Fibroblast of the aortic adventitia (primary cell): ENCODE data around the gene GRIK3. TPM values are rescaled to one million over a fixed set of nuclear protein-coding genes. Genes with fewer than 3 reads are reported as not detected.

Source experiments
- DNase-seq: peaks from one replicate; pipeline ENCODE4 v3.0.0-alpha.2; 2010; ENCODE audit warnings: low read depth
- H3K4me3 ChIP-seq: 2 replicates; pipeline ENCODE4 v1.5.1; 2011; ENCODE audit warnings: low read depth, mild to moderate bottlenecking, control low read depth, low read length, moderate library complexity
- total RNA-seq: library from RNA; depleted of rRNA; stranded (reverse); fragments of >200 nt; gene quantifications from 2 replicates; pipeline ENCODE4 v1.2.3, GENCODE V29; 2012; ENCODE audit warnings: low replicate concordance
- TF ChIP-seq, protein P1 (sequence below): IDR thresholded peaks from 2 replicates; pipeline ENCODE4 v1.5.1; 2011; ENCODE audit warnings: mild to moderate bottlenecking, low read length, control low read depth, inconsistent platforms; ENCODE audit not compliant: insufficient read depth

The GRIK3 gene
- total RNA-seq, 1 donor: not detected

DNA sequence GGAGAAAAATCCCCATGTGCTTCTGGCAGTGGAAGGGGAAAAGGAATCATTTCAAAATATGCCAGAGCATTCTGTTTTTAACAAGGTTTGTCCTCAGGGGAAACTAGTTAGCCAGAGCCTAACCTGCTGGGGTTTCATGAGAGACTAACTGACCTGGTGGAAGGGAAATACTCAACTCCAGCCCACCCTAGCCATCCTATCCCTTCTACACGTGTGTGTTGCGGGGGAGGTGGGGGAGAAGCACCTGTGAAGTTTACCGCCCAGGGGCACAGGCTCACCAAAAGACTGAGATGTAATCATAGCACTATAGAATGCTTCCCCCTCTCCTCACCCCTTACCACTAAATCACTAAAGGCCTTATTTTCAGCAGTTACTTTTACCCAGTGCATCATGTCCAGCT lies 139.5 kb downstream of the GRIK3 start:
- TF ChIP-seq, protein P1, sequence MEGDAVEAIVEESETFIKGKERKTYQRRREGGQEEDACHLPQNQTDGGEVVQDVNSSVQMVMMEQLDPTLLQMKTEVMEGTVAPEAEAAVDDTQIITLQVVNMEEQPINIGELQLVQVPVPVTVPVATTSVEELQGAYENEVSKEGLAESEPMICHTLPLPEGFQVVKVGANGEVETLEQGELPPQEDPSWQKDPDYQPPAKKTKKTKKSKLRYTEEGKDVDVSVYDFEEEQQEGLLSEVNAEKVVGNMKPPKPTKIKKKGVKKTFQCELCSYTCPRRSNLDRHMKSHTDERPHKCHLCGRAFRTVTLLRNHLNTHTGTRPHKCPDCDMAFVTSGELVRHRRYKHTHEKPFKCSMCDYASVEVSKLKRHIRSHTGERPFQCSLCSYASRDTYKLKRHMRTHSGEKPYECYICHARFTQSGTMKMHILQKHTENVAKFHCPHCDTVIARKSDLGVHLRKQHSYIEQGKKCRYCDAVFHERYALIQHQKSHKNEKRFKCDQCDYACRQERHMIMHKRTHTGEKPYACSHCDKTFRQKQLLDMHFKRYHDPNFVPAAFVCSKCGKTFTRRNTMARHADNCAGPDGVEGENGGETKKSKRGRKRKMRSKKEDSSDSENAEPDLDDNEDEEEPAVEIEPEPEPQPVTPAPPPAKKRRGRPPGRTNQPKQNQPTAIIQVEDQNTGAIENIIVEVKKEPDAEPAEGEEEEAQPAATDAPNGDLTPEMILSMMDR: no peak
- no peak overlapping the region for H3K4me3 ChIP-seq
- DNase-seq: no peak

DNA sequence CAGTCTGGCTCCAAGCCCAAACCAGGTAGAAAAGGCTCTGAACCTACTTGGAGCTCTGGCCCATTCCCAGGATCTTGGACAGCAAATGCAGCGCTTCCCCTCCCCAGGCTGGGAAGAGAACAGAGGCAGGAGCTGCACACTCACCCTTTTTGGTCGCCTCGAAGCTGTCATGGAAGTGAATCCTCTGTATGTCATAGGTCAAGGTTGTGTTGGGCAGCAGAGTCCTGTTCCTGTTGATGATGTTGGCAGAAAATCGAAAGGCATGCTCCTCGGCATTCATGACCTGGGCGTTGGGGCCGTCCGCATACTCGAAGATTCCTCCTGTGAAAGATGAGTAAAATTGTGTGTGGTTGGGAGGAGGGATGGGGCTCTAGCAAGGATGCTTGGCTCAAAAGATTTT lies 143.5 kb downstream of the GRIK3 start:
- no peak for DNase-seq
- no peak overlapping the region for H3K4me3 ChIP-seq
- TF ChIP-seq, protein P1: no peak

DNA sequence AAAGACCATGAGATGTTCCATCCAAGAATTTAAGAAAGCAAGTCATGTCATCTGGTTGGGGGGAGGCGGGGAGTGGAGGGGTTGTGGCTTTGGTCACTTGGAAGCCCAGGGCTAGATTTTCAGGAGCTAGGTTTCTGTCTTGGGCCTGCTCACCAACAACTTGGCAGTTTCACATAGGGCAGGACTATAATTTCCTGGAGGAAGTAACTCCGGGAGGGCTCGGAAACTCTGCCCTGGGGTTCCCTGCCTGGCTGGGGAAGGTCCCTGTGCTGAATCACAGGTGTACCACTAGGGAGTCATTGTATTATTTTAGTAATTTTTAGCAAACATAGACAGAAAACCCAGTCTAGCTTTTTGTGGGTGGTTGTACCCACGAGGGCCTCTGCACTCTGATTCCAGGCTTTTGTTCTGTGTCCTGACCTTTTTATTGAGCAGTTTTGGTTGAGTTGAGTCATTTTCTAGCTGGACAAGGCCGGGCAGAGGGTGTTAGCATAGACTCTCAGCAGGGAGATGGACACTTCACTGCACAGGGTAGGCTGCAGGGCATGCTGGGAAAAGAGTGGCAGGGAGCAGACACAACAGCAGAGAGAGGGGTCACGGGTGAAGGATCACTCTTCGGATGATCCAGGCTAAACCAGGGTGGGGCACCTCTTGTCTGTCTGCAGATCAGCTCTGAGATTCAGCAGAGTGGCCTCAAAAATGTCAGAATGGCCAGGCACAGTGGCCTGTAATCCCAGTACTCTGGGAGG lies 144.7 kb downstream of the GRIK3 start:
- TF ChIP-seq, protein P1: no peak
- no peak for DNase-seq
- no peak overlapping the region for H3K4me3 ChIP-seq

DNA sequence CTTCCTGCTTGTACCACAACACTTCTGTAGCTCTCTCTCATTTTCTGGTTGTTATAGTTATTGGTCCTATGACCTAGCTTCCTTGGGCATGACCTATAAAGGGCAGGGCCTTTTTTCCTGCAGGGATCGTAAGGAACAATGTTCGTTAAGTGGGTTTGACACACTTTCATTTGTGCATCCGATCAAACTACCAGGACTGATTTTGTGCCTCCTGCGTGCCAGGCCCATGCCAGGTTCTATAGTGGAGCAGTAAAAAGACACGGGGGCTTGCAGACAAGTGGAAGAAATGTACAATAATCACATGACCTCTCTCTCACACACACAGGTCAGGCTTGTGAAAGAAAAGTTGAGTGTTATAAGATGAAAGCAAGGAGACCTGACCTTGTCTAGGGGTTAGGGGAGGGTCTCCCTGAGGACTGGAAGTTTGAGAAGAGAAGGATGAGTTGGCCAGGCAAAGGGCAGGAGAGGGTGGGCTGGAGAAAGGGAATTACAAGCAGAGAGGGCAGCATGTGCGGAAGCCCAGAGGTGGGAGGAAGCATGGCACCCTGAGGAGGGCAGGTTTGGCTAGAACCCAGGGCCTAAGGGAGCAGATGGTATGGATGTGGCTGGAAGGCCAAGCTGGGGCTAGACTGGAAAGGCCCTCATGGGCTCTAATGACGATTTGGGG lies 145.4 kb downstream of the GRIK3 start:
- no peak overlapping the region for H3K4me3 ChIP-seq
- DNase-seq: no peak
- TF ChIP-seq, protein P1: no peak

DNA sequence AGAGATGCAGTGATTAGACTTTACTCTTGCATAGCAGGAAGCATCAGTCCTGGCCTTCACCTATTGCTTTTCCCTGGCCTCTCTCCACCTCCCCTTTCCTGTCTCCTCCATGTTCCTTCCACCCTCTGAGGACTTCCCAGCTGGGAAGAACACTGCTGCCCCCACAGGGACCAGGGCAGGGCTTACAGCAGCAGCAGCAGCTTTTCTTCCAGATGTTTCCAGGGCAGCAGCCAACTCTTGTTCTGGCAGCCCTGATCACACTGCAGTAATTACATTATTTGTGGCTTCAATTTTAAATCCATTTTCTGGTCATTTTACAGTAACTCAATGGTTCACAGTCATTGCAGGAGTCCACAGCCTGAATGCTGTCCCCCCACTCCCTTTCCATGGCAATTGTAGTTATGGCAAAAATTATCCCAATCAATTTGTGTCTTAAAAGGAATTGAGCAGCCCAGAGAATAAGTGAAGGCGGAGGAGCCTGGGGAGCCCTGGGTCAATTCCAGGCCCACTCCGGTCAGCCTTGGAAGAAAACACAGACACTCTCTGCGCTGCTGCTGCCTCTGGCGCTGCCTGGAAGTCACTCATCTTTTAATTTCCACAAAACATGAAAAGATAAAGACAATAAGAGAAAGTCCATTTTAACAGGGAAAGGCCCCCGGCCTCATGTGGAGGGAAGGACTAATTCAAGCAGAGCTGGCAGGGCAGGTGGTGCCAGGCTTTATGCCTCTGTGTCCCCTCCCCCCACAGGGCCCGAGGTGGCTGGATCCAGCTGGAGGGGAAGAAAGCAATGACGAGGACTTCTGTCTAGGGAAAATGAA lies 148.6 kb downstream of the GRIK3 start:
- TF ChIP-seq, protein P1: no peak
- H3K4me3 ChIP-seq: no peak overlapping the region
- DNase-seq: no peak

DNA sequence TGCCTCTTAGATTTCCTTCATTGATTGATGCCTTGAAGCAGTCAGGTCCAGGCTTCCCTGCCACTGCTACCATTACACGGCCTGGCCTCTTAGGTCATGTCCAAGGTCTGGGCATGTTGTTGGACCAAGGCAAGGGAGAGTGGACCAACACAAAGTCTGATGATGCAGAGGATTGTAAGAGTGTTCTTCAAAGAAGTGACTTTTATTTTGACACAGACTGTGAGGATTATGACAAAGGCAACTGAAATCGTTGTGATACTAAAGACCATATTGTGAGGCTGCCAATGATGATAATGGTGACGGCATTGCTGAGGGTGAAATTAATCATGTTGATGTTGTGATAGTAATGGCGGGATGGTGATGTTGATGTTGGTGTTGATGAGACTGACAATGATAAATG lies 149.5 kb downstream of the GRIK3 start:
- no peak overlapping the region for H3K4me3 ChIP-seq
- TF ChIP-seq, protein P1: no peak
- DNase-seq: no peak
